IPS DF 19.7 (cell line): Measurements from ENCODE around the gene TSPAN14.

Source experiments
- DNase-seq: peaks from one replicate; pipeline ENCODE4 v3.0.0-alpha.2; 2013; ENCODE audit warnings: low read depth, low spot score

TSPAN14 gene

DNA sequence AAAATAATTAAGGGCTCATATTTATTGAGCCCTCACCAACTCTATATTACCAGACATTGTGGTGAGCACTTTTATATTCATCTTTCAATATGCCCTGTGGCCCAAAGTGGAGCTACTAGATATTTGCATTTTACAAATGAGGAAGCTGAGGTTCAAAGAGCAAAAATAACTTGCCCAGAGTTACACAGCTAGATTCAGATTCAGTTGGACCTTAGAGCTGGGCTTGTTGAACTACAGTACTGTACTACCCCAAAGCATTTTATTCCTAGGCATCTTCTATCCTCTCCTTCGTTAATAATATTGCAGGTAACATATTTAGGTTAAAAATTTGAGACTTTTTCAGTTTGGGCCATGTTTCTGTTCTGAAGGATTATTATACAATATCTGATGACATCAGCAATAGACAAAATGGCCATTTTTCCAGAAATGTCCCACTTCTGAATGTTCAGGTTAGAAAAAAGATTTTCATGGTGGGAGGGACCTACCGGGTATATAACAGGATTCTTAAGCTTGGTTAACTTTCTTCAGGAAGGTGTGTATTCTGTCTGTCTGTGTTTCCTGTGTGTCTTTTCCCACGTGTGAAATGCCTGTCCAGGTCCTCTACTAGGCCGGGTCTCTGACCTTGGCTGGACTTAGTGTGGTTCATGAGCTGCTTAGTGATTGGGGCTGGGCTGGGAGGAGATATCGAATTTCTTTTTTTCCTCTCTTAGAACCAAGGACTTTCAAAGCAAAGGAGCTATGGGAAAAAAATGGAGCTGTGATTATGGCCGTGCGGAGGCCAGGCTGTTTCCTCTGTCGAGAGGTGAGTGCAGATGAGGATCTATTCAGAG lies 32.2 kb upstream of the TSPAN14 start:
- no peak for DNase-seq

DNA sequence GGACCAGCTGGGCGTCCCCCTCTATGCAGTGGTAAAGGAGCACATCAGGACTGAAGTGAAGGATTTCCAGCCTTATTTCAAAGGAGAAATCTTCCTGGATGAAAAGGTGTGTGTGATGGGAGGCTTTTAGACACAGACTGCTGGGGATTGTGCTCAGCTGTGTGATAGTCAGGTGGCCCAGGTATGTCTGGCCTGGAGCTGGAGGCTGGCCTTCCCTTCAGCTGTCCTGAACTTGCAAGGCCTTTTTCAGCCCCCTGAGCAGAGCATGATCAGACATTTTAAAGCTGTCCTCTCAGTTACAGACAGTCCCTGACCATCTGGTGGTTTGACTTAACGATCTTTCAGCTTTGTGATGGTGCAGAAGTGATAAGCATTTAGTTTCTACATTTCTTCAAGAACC lies 28.2 kb upstream of the TSPAN14 start:
- DNase-seq = no peak

DNA sequence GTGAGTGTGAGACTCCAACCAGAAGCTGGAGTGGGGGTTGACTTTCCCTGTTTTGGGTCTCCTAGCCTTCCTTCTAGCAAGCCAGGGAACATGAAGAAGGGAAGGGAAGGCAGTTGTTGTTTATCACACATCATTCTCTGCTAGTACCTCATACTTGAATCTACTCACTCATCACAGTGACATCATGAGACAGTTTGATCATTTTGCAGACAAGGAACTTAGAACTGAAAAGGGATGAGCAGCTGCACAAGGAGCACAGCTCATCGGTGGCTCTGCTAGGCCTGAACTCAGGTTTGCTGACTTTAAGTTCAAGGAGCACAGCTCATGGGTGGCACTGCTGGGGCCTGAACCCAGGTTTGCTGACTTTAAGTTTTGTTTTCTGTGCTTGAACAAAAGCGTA lies 26.6 kb upstream of the TSPAN14 start:
- DNase-seq = no peak

DNA sequence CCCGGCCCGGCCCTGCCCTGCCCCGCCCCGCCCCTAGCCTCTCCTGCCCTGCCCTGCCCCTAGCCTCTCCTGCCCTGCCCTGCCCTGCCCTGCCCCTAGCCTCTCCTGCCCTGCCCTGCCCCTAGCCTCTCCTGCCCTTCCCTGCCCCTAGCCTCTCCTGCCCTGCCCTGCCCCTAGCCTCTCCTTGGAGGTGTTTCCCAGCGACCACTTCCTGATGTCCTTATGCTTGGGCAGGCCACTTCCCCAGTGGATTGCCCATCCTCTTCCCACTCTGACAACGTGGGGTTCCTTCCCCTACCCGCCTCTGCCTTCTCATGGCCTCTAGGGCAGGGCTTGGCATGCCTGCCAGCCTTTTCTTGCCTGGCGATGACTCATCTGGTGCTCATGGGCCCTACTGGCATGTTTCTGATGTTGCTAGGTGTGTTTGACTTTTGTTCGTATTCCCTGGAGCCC lies 24.6 kb upstream of the TSPAN14 start:
- DNase-seq = no peak

GRCh38 chr10:80433134-80433533 lies 21.0 kb upstream of the TSPAN14 start:
- DNase-seq = no peak

DNA sequence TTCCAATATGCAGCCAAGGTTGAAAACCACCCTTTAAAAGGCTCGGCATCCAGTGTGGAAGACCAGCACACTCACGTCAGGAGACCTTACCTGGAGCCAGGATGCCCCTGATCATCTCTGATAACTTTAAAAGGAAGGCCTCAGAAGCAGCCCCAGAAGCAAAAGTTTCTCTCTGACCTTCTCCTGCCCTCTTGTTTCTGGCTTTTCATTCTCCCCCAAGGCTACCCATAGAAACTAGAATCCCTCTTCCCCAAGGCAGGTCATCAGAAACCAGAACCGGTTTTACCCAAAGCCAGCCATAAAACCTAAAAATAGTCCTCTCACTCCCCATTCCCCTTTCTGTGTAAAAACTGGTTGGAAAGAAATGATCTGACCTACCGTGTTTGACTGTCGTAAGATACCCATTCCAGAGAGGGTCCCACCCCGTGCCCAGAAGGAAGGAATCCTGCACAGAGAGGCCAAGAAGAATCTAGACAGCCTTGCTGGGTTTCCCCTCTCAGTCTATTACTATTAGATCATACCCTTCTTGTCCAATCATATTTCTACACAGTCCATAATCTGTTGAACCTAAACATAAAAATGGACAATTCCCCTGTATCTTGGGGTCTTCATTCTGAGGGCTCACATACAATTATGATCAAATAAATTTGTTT lies 17.5 kb upstream of the TSPAN14 start:
- DNase-seq = no peak

GRCh38 chr10:80437227-80437626 lies 16.9 kb upstream of the TSPAN14 start:
- DNase-seq = no peak

DNA sequence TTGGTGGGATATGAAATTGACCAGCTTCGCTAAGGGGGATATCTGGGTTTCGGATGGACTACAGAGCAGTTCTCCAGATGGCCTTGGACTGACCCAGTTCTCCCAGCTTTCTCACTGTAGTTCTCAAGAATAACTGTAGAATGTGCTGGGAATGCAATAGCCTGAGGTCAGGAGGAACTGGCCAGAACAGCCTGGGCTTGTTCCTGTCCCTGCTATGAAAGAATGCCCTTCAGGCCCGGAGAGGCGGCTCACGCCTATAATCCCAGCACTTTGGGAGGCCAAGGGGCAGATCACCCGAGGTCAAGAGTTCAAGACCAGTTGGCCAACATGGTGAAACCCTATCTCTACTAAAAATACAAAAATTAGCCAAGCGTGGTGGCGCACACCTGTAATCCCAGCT lies 12.3 kb upstream of the TSPAN14 start:
- no peak for DNase-seq

- no peak for DNase-seq
Measured at GRCh38 chr10:80442879-80443278, 11.2 kb upstream of the TSPAN14 start.

GRCh38 chr10:80443531-80443974 lies 10.6 kb upstream of the TSPAN14 start:
- no peak for DNase-seq

- DNase-seq = no peak
Measured at GRCh38 chr10:80444124-80444523, 10.0 kb upstream of the TSPAN14 start.

- DNase-seq = no peak
Measured at GRCh38 chr10:80444646-80445319, 9.3 kb upstream of the TSPAN14 start.

GRCh38 chr10:80447436-80448190 lies 6.5 kb upstream of the TSPAN14 start:
- DNase-seq = no peak

- DNase-seq = no peak
Measured at GRCh38 chr10:80448209-80448942, 5.7 kb upstream of the TSPAN14 start.

DNA sequence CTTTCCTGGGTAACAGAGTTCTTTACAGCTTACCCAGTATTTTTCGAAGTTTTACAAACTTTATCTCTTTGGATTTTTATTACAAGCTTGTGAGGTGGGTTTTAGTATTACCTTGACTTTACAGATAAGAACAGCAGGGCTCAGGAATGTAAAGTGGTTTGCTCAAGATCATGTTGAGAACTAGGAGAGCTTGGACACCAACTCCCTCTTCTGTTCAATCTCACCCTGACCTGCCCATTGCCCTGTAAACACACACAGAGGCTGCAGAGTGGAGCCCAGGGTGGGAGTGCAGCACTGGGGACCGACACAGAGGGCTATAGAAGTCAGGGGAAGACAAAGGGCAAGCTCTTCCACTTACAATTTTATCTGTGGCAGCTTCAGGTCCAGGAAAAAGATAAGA lies 4.6 kb upstream of the TSPAN14 start:
- no peak for DNase-seq

DNA sequence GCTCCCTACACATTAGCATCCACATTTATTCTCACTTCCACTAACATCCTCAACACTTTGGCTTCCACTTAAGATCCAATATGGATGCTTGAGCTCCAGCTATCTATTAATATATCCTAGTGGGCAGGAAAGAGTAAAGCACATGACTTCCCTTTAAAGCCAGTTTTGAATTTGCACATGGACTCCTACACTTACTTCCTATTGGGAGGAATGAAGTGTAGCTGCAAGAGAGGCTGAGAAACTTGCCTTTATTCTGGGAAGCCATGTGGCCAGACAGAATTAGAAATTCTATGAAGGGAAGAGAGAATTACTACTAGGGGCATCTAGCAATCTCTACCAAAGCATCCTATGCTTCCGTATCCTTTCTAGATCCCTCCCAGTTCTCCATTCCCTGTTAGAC lies 3.0 kb upstream of the TSPAN14 start:
- no peak for DNase-seq

- DNase-seq = no peak
Measured at GRCh38 chr10:80452069-80452468, 2.0 kb upstream of the TSPAN14 start.

DNA sequence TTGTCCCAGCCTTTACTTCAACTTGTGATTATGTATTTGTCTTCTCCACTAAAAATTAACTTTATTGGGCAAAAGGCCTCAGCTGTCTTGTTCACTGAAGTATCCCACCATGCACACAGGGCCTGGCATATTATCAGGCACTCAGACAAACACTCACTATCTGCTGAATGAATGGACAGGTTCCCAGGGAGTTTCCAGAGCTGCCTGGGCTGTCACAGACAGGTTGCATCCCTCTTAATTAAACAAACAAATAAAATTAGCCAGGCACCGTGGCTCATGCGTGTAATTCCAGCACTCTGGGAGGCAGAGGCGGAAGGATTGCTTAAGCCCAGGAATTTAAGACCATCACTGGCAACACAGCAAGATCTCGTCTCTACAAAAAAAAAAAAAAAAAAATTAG lies 1.5 kb upstream of the TSPAN14 start:
- DNase-seq = no peak

- no peak for DNase-seq
Measured at GRCh38 chr10:80453056-80453841, 861 bp upstream of the TSPAN14 start.
